HG02571 (cell line): ENCODE data around the gene SLC2A11.
A peak's percentile ranks its signal among the peaks of the same experiment; 100 is the strongest.
"Not testable (repeated sequence)": the region's sequence is repeated elsewhere in the genome, so short reads cannot be mapped to it uniquely, and the experiment has no call there.

ENCODE experiments used
- ATAC-seq: cut with Tn5 transposase; IDR thresholded peaks from one replicate; pipeline ENCODE4 v1.9.1; 2021; ENCODE audit warnings: mild to moderate bottlenecking, moderate library complexity; ENCODE audit not compliant: unreplicated experiment

Gene SLC2A11

DNA sequence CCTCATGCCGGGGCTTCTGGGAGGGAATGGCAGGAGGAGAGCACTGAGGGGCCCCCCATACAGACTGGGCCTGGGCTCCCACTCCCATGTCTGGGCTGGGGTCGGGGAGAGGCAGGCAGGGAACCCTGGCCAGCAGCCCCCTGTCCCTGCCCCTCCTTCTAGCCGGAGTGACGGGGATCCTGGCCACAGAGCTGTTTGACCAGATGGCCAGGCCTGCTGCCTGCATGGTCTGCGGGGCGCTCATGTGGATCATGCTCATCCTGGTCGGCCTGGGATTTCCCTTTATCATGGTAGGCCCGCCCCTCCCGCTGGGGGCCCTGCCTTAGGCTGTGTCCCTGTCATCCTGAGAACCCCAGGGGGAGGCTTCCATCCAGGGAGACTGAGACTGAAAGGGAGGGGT, 26.5 kb downstream of the SLC2A11 start:
- ATAC-seq, result no peak

DNA sequence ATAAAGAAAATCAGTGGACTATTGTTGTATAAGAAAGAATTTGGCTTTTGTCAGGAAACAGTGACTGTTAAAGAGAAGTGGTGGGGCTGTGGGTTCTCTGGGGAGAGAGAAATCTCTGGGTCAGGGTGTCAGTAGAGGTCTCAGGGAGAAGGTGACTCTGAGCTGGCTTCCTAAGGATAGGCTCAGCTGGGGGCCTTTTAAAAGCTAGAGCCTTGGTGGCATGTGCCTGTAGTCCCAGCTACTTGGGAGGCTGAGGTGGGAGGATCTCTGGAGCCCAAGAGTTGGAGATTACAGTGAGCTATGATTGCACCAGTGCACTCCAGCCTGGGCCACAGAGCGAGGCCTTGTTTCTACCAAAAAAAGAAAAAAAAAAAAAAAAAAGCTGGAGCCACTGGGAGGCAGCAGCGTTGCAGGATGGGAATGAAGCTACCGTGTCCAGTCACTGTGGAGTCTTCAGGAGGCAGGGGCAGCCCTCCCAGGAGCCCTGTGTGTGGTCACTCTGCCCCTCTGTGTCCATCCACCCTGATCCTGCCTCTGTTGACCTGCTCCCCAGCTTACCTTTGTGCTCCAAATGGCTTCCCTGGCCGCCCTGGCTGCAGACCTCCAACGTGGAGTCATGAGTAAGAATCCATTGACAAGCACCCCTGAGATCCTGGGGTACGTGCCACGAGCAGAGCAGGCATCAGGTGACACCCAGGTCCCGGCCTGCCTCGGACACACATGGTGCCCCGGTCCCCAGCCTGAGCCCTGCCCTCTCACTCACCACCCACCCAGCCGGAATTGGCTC, 31.1 kb downstream of the SLC2A11 start:
- ATAC-seq, result no peak

DNA sequence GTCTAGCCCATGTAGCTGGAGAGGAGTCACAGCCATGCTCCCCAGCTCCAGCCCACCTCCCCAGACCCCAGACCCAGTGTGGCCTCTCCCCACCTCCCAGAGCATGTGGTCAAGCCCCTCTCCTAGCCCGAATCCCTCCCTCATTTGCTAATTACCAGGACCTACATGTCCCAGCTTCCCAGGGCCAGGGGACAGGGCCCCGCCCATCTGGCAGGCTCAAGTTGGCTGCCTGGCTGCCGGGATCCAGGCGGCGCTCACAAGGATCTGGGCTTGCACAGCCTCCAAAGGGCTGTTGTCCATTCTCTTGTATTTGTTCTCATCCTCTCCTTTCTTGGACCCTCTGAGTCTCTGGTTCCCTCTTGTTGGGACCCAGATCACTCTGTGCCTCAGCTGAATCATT, 31.9 kb downstream of the SLC2A11 start:
- no peak for ATAC-seq

DNA sequence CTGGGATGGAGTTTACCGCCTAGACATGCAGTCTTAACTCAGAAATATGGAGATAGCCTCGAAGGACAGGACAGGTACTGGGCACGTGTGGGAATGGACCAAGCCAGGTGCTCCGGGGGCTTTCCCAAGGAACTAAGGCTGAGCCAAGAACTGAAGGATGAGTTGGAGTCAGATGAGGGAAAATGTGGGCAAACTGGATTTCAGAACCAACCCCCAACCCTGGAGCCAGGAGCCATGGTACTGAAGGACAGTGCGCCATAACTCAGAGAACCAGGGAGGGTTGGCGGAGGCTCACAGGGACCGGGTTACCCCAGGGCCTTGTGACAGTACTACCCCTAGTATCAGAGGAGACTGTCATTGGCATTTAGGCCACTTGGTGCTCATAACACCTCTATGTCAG, 34.1 kb downstream of the SLC2A11 start:
- ATAC-seq, result no peak

DNA sequence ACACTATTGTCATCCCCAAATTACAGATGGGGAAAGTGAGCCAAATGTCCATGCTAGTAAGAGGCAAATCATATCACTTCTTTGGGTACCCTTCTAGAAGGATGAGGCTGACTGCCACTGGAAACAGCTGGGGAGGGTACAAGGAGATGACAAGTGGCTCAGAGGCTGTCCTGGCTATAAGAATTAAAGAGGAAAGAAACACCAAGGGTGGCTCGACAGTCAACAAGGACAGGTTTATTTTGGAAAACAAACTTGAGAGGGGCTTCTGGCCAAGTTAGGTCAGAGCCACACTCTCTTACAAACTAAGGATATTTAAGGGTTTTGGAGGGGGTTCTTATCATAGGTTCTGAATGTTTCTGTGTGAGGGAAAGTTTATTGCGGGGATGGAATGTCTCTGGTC, 34.5 kb downstream of the SLC2A11 start:
- no peak for ATAC-seq

DNA sequence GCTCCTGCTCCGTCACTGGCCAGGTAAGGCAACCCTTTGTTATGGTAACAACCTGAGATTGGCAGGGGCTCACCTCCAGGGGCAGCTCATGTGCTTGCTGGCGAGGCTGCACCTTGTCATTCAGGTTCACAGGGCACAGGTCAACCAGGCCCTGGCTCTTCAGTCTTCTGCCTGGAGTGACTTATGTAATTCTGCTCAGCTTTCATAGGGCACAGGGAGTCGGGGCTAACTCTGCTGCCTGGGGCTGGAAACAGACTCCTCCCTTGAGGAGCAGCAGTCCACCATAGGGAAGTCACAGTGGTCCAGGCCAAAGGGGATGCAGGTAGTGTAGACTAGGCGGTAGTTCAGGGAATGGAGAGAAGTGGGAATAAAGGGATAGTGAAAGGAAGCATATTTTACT, 35.0 kb downstream of the SLC2A11 start:
- ATAC-seq, result no peak

DNA sequence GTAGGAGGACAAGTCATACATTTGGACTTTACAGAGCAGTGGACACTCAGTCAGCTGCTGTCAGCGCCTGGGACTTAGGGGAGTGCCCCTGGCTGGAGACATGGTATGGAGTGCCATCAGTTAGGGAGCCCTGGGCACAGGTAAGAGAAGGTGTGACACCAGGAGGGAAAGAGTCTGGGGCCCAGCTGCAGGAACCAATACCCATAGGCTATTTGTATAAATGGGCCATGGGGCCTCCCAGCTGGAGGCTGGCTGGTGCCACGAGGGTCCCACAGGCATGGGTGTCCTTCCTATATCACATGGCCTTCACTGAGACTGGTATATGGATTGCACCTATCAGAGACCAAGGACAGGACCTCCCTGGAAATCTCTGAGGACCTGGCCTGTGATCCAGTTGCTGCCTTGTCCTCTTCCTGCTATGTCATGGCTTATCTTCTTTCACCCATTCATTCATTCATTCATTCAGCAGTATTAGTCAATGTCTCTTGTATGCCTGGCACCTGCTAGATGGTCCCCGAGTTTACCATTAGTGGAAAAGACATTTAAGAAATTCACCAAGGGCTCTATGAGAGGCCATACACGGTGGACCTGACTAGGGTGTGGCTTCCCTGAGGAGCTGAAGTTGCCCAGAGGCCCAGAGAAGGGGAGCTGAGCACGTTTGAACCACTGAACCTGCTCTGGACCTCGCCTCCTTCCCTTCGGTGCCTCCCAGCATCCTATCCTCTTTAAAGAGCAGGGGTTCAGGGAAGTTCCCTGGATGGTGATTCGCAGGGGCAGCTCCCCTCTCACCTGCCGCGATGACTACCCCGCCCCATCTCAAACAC, 35.7 kb downstream of the SLC2A11 start:
- no peak for ATAC-seq

DNA sequence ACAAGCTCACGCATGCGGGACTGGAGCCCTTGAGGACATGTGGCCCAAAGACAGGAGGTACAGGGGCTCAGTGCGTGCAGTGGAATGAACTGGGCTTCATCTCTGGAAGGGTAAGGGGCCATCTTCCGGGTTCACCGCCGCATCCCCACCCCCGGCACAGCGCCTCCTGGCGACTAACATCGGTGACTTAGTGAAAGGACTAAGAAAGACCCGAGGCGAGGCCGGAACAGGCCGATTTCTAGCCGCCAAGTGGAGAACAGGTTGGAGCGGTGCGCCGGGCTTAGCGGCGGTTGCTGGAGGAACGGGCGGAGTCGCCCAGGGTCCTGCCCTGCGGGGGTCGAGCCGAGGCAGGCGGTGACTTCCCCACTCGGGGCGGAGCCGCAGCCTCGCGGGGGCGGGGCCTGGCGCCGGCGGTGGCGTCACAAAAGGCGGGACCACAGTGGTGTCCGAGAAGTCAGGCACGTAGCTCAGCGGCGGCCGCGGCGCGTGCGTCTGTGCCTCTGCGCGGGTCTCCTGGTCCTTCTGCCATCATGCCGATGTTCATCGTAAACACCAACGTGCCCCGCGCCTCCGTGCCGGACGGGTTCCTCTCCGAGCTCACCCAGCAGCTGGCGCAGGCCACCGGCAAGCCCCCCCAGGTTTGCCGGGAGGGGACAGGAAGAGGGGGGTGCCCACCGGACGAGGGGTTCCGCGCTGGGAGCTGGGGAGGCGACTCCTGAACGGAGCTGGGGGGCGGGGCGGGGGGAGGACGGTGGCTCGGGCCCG, 36.5 kb downstream of the SLC2A11 start, which contains the start of gene MIF:
Gene MIF (plus strand): TSS at position 439 of the 765 bp plus-strand sequence. CDS start 92 bp downstream, at position 531.
- peak; percentile 79 for ATAC-seq

DNA sequence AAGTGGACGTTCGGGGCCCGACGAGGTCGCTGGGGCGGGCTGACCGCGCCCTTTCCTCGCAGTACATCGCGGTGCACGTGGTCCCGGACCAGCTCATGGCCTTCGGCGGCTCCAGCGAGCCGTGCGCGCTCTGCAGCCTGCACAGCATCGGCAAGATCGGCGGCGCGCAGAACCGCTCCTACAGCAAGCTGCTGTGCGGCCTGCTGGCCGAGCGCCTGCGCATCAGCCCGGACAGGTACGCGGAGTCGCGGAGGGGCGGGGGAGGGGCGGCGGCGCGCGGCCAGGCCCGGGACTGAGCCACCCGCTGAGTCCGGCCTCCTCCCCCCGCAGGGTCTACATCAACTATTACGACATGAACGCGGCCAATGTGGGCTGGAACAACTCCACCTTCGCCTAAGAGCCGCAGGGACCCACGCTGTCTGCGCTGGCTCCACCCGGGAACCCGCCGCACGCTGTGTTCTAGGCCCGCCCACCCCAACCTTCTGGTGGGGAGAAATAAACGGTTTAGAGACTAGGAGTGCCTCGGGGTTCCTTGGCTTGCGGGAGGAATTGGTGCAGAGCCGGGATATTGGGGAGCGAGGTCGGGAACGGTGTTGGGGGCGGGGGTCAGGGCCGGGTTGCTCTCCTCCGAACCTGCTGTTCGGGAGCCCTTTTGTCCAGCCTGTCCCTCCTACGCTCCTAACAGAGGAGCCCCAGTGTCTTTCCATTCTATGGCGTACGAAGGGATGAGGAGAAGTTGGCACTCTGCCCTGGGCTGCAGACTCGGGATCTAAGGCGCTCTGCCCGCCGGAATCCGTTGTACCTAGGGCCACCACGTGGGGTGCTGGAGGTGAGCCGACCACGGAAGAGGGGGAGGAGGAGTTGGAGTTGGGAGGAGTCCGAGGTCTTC, 37.3 kb downstream of the SLC2A11 start:
- ATAC-seq, result peak; percentile 21

DNA sequence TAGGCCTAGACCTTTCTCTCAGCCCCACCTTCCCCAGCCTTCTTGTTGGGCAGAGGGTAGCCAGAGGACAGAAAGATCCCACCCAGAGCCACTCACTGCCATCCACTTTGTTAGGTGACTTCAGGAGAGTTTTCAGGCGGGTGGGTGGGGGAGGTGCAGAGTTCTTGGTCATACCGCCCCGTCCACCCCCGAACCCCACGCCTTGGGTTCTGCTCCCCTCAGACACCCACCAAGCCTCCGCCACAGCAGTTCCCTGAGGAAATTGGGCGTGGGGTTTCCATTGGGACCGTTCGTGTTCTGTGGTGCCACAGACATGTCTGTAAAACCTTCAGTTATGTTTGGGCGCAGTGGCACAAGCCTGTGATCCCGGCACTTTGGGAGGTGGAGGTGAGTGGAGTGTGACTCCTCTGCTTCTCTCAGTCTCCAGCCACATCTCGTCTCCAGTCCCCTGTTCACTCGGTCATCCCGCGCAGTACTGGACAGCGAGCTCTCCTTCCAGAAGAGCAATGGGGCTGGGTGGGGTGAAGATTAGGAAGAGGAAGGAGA, 38.0 kb downstream of the SLC2A11 start:
- ATAC-seq, result no peak

DNA sequence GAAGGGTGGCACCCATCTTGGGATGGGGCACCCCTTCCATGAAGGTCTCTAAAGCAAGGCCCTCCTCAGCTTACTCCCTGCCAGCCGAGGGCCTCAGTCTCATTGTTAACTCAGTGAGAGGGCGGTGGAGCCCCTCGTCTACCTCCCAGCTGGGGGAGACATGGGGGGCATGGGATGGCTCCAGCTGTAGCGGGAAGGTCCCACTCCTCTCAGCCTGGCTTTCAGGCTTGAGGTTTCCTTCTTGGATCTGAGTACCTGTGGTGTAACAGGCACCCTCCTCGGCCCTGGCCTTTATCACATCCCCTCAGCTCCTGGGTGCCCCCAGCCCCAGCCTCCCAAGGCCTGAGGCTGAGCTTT, 38.5 kb downstream of the SLC2A11 start:
- no peak for ATAC-seq

DNA sequence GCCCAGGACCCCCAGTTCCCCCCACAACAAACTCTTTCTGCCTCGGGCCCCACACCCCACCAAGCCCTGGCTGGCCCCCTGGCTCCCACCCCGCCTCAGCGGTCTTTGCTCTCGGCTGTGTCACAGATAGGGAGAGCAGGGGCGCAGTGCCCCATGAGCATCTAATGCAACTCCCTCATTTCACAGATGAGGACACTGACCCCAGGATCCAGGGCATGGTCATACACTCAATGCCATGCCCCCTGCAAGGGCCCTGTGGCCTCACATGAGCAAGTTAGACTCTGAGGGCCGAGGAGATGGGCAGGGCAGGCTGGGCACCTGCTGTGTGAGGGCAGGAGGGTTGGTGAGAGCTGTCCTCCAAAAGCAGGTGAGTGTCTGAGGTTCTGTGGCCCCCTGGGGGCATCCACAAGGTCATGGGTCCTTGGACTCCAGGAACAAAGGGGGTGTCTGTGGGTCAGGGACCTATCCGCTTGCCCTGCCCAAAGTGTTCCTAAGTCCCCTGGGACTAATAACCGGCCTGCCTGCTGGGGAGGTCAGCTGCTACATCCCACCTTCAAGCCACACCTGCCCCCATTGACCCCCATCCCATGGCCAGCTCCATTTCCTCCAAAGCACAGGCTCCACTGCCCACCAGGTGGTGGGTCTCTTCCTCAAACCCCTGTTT, 39.0 kb downstream of the SLC2A11 start:
- no peak for ATAC-seq

DNA sequence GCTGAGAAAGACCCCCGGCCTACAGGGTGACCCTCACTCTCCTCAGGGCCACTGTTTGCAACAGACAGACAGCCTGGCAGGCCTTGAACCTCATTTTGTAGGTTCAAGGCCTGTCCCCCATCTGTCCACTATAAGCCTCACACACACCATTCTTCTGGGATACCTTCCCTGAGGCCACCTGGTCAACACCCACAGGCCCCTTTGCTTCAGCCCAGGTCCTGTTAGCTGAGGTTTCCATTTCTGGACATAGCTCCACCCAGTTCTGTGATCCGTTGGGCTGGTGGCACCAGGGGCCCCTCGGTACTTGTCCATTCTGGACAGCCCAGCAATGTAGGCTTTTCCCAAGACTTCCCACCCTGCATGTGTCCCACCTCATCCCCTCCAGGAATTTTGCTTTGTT, 39.6 kb downstream of the SLC2A11 start:
- ATAC-seq, result no peak

DNA sequence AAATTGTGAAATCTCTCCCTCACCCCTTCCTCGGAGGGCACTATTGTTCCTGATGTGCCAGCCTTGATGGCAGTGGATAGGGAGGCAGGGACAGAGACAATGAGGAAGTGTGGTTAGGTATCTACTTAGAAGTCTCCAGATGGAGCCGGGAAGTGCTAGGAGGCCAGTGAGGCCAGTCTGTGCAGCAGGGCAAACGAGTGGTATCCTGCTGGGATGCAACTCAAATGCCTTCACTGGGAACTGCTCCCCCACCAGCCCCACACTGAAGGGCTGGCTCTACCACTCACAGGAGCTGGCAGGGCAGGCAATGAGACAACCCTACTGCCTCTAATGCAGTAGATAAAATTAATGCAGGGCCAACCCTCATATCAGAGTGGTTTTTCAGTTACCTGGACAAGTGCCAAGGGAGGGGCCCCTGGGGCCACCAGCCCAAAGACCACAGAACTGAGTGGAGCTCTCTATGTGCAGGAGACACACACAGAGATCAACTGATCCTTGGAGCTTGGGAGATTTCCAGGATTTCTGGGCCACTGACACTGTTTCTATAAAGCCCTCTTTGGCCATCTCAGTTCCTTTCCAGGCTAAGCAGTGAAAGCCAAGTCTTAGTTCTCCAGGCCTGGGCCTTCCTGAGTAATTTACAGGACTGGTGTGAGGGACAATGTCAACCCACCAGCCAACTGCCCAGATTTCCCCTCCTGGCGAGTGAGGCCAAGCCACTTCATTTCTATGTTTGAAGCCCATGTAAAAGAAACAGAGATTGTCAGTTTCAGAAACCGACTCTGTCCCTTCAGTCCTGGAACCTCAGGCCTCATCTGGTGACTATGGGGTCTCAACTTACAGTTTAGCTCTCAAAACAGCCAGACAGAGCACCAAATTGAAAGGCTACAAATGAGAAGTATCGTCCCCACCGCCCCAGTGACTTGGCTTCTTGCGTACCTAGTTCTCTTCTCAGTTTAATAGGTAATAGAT, 40.6 kb downstream of the SLC2A11 start:
- no peak for ATAC-seq

DNA sequence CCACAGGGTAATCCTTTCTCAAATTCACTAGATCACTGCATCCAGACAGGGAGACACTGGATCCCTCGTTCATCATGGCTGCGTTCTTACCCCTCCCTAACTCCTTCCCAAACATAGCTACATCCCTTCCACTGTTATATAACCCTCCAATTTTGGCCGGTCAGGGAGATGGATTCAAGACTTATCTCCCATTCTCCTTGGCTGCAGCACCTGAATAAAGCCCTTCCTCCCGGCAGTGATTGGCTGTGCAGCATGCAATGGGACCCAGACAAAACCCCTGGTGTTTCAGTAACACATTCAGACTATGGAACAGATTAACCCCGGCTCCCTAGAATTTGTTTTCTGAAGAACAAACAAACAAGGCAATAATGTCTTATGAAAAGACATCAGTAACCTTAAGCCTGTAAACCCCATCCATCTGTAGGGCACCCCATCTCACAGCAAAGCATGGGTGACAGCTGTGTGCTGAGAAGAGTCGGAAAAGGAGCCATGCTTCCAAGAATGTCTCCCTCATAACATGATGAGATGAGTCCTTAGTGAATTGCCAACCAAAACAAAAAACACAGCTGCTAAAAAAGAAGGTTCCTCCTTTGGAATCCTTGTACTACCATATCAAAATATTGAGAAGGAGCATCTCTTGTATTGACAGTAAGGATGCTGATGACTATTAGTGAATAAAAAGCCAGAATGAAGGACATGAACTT, 41.5 kb downstream of the SLC2A11 start:
- no peak for ATAC-seq

DNA sequence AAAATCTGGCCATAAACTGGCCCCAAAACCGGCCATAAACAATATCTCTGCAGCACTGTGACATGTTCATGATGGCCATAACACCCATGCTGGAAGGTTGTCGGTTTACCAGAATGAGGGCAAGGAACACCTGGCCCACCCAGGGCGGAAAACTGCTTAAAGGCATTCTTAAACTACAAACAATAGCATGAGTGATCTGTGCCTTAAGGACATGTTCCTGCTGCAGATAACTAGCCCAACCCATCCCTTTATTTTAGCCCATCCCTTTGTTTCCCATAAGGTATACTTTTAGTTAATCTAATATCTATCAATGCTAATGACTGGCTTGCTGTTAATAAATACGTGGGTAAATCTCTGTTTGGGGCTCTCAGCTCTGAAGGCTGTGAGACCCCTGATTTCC, 42.6 kb downstream of the SLC2A11 start:
- not testable (repeated sequence) for ATAC-seq

DNA sequence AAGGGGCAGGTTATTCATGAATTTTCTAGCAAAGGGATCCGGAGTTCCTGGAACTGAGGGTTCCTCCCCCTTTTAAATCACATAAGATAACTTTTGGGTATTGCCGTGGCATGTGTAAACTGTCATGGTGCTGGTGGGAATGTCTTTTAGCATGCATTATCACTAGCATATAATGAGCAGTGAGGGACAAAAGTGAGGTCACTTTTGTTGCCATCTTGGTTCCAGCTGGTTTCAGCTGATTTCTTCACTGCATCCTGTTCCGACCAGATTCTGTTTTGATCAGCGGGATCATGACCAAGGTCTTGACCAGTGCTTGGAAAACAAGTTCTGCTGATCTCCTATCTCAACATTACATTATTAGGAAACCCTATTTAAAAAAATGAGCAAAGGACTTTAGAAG, 43.9 kb downstream of the SLC2A11 start:
- no peak for ATAC-seq
